ENCODE measurements around the gene CLCN5.

Gene CLCN5

DNA sequence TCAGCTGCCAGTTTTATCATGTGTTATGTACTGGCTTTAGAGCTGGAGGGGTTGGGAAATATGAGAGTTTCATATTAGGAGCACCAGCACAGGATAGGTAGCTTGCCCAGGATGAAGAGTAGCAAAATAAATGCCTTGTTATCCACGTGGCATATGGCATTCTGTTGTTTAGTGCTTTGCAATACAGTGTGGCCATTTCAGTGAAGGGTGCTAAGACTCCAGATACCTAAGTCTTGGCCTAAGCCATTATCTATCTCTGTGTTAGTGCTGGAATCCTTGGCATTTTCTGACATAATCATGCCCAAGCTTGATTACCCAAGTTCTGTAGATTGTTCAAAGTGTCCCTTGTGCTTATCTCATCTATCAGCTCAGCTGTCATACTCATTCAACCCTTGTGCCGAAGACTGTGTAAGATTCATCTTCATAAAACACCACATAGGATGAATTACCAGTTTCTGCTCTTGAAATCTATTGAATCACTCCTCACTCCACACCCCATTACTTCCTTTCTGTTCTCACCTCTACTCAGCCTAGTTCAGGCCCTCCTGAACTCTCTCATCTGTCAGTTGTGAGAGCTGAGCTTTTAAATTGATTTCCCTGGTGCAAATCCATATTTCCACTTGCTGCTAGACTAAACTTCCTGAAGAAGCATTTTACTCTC, 73.5 kb downstream of the CLCN5 start:
- ATAC-seq (ENCODE audit: insufficient read depth, low read depth) (no peak), DNase-seq (no peak)
- Histone ChIP-seq H3K9ac (ENCODE audit: low read depth, low read length) (no peak overlapping the region), H2AFZ (ENCODE audit: low read depth, low read length) (no peak overlapping the region), H3K4me3 (ENCODE audit: low read depth in 1 of 2, low read length in 2 of 2) (no peak overlapping the region), H3K9me3 (ENCODE audit: insufficient read depth, low read length, severe bottlenecking) (no peaks in the 10 kb centered on the region), H3K27me3 (ENCODE audit: insufficient read depth, low read length, poor library complexity) (no peaks in the 10 kb centered on the region), H3K4me2 (ENCODE audit: insufficient read depth, low read length) (no peak overlapping the region), H3K4me1 (ENCODE audit: insufficient read depth, low read length) (no peaks in the 10 kb centered on the region), H3K36me3 (ENCODE audit: insufficient read depth, low read length) (no peaks in the 10 kb centered on the region), H3K27ac (ENCODE audit: low read length) (no peak overlapping the region), H3K79me2 (ENCODE audit: insufficient read depth, low read length) (no peaks in the 10 kb centered on the region), H4K20me1 (ENCODE audit: insufficient read depth, low read length) (no peaks in the 10 kb centered on the region)
- TF ChIP-seq, protein P1, sequence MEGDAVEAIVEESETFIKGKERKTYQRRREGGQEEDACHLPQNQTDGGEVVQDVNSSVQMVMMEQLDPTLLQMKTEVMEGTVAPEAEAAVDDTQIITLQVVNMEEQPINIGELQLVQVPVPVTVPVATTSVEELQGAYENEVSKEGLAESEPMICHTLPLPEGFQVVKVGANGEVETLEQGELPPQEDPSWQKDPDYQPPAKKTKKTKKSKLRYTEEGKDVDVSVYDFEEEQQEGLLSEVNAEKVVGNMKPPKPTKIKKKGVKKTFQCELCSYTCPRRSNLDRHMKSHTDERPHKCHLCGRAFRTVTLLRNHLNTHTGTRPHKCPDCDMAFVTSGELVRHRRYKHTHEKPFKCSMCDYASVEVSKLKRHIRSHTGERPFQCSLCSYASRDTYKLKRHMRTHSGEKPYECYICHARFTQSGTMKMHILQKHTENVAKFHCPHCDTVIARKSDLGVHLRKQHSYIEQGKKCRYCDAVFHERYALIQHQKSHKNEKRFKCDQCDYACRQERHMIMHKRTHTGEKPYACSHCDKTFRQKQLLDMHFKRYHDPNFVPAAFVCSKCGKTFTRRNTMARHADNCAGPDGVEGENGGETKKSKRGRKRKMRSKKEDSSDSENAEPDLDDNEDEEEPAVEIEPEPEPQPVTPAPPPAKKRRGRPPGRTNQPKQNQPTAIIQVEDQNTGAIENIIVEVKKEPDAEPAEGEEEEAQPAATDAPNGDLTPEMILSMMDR (IDR thresholded peaks at IDR 0.05; ENCODE audit: borderline replicate concordance, extremely low read depth, low read length, poor library complexity, severe bottlenecking), result no peak
- TF ChIP-seq EZH2 (IDR thresholded peaks at IDR 0.05; ENCODE audit: borderline replicate concordance, low read depth, low read length, severe bottlenecking), result no peak

DNA sequence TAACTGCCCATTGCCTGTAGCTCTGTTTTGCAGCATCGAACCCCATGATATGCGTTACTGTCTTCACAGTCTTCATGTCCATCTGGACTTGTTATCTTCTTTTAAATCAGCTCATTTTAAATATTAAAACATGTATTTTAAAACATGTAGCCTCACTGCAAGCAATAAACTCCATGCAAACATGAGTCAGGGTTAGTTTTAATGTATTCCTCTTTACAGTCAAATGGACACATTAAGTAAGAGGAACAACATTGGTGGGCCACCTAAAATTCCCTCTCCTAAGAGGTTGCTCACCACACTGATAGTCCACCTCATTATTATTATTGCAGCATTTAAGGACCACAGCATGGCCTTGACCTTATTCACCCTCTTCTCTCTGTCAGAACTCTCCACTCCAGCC, 74.1 kb downstream of the CLCN5 start:
- Histone ChIP-seq H3K9ac (ENCODE audit: low read depth, low read length) (no peak overlapping the region), H3K9me3 (ENCODE audit: insufficient read depth, low read length, severe bottlenecking) (no peaks in the 10 kb centered on the region), H3K27me3 (ENCODE audit: insufficient read depth, low read length, poor library complexity) (no peaks in the 10 kb centered on the region), H3K4me3 (ENCODE audit: low read depth in 1 of 2, low read length in 2 of 2) (no peak overlapping the region), H3K4me1 (ENCODE audit: insufficient read depth, low read length) (no peaks in the 10 kb centered on the region), H3K36me3 (ENCODE audit: insufficient read depth, low read length) (no peaks in the 10 kb centered on the region), H4K20me1 (ENCODE audit: insufficient read depth, low read length) (no peaks in the 10 kb centered on the region), H3K4me2 (ENCODE audit: insufficient read depth, low read length) (no peak overlapping the region), H3K27ac (ENCODE audit: low read length) (no peak overlapping the region), H2AFZ (ENCODE audit: low read depth, low read length) (no peak overlapping the region), H3K79me2 (ENCODE audit: insufficient read depth, low read length) (no peaks in the 10 kb centered on the region)
- TF ChIP-seq, protein P1 (IDR thresholded peaks at IDR 0.05; ENCODE audit: borderline replicate concordance, extremely low read depth, low read length, poor library complexity, severe bottlenecking), result no peak
- no peak for TF ChIP-seq EZH2 (IDR thresholded peaks at IDR 0.05; ENCODE audit: borderline replicate concordance, low read depth, low read length, severe bottlenecking)
- DNase-seq (no peak), ATAC-seq (ENCODE audit: insufficient read depth, low read depth) (no peak)

DNA sequence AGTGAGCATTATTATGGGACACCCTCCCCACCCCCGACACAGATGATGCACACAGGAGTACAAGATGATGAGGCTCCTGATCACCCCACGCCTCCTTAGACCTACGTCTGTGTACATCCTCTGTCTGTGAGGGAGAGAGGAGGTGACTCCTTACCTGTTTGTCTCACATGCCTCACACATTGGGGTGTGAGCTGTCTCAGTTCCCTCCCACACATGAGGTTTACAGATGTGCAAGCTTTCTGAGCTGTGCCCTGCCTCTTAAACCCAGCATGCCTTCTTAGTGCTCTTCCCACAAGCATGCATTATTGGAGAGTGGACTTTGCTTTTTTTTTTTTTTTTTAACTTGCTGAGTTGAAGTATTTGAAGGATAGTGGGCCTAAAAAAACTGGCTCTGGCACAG, 76.7 kb downstream of the CLCN5 start:
- H3K4me2 ChIP-seq (ENCODE audit: insufficient read depth, low read length), result no peak overlapping the region
- H3K9me3 ChIP-seq (ENCODE audit: insufficient read depth, low read length, severe bottlenecking), result no peaks in the 10 kb centered on the region
- H4K20me1 ChIP-seq (ENCODE audit: insufficient read depth, low read length), result no peaks in the 10 kb centered on the region
- no peaks in the 10 kb centered on the region for H3K27me3 ChIP-seq (ENCODE audit: insufficient read depth, low read length, poor library complexity)
- no peak overlapping the region for H2AFZ ChIP-seq (ENCODE audit: low read depth, low read length)
- TF ChIP-seq EZH2 (IDR thresholded peaks at IDR 0.05; ENCODE audit: borderline replicate concordance, low read depth, low read length, severe bottlenecking), result no peak
- TF ChIP-seq, protein P1 (IDR thresholded peaks at IDR 0.05; ENCODE audit: borderline replicate concordance, extremely low read depth, low read length, poor library complexity, severe bottlenecking), result no peak
- DNase-seq (no peak), ATAC-seq (ENCODE audit: insufficient read depth, low read depth) (no peak)
- H3K27ac ChIP-seq (ENCODE audit: low read length), result no peak overlapping the region
- no peaks in the 10 kb centered on the region for H3K36me3 ChIP-seq (ENCODE audit: insufficient read depth, low read length)
- no peaks in the 10 kb centered on the region for H3K4me1 ChIP-seq (ENCODE audit: insufficient read depth, low read length)
- no peak overlapping the region for H3K4me3 ChIP-seq (ENCODE audit: low read depth in 1 of 2, low read length in 2 of 2)
- H3K9ac ChIP-seq (ENCODE audit: low read depth, low read length), result no peak overlapping the region
- no peaks in the 10 kb centered on the region for H3K79me2 ChIP-seq (ENCODE audit: insufficient read depth, low read length)

Measured in DND-41 (cell line).